ENCODE measurements around the gene KRT10. TPM values are rescaled to one million over a fixed set of nuclear protein-coding genes. Genes with fewer than 3 reads are reported as not detected.

KRT10 gene
- total and polyA plus RNA-seq, 2 experiments from 2014 or later: 9.6 to 123 TPM

DNA sequence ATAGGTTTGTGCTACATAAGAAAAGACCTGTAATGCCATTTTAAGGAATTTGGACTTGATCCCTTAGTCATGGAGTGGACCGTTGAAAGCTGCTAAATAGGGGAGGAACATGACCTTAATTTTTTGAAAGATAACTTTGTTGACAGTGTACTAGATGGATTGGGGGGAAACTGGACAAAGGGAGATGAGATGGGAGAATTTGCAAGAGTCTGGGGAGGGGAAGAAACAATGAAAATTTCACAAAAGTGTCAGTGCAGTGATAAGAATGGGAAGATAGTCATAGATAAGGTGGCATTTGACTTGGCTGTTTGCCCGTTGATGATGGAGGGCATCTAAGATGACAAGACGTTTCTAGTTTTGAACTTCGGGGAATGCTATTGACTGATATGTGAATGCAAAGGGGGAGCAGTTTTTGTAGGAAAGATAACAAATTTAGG is 22.3 kb upstream of the KRT10 start (continued):
- TF ChIP-seq, protein P1, sequence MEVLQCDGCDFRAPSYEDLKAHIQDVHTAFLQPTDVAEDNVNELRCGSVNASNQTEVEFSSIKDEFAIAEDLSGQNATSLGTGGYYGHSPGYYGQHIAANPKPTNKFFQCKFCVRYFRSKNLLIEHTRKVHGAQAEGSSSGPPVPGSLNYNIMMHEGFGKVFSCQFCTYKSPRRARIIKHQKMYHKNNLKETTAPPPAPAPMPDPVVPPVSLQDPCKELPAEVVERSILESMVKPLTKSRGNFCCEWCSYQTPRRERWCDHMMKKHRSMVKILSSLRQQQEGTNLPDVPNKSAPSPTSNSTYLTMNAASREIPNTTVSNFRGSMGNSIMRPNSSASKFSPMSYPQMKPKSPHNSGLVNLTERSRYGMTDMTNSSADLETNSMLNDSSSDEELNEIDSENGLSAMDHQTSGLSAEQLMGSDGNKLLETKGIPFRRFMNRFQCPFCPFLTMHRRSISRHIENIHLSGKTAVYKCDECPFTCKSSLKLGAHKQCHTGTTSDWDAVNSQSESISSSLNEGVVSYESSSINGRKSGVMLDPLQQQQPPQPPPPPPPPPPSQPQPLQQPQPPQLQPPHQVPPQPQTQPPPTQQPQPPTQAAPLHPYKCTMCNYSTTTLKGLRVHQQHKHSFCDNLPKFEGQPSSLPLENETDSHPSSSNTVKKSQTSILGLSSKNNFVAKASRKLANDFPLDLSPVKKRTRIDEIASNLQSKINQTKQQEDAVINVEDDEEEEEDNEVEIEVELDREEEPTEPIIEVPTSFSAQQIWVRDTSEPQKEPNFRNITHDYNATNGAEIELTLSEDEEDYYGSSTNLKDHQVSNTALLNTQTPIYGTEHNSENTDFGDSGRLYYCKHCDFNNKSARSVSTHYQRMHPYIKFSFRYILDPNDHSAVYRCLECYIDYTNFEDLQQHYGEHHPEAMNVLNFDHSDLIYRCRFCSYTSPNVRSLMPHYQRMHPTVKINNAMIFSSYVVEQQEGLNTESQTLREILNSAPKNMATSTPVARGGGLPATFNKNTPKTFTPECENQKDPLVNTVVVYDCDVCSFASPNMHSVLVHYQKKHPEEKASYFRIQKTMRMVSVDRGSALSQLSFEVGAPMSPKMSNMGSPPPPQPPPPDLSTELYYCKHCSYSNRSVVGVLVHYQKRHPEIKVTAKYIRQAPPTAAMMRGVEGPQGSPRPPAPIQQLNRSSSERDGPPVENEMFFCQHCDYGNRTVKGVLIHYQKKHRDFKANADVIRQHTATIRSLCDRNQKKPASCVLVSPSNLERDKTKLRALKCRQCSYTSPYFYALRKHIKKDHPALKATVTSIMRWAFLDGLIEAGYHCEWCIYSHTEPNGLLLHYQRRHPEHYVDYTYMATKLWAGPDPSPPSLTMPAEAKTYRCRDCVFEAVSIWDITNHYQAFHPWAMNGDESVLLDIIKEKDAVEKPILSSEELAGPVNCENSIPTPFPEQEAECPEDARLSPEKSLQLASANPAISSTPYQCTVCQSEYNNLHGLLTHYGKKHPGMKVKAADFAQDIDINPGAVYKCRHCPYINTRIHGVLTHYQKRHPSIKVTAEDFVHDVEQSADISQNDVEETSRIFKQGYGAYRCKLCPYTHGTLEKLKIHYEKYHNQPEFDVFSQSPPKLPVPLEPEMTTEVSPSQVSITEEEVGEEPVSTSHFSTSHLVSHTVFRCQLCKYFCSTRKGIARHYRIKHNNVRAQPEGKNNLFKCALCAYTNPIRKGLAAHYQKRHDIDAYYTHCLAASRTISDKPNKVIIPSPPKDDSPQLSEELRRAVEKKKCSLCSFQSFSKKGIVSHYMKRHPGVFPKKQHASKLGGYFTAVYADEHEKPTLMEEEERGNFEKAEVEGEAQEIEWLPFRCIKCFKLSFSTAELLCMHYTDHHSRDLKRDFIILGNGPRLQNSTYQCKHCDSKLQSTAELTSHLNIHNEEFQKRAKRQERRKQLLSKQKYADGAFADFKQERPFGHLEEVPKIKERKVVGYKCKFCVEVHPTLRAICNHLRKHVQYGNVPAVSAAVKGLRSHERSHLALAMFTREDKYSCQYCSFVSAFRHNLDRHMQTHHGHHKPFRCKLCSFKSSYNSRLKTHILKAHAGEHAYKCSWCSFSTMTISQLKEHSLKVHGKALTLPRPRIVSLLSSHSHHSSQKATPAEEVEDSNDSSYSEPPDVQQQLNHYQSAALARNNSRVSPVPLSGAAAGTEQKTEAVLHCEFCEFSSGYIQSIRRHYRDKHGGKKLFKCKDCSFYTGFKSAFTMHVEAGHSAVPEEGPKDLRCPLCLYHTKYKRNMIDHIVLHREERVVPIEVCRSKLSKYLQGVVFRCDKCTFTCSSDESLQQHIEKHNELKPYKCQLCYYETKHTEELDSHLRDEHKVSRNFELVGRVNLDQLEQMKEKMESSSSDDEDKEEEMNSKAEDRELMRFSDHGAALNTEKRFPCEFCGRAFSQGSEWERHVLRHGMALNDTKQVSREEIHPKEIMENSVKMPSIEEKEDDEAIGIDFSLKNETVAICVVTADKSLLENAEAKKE (CRISPR knock-in tag; IDR thresholded peaks at IDR 0.05): no peak
- TF ChIP-seq ZNF331 (CRISPR knock-in tag; IDR thresholded peaks at IDR 0.05; ENCODE audit: low read depth): no peak
- TF ChIP-seq, protein P2, sequence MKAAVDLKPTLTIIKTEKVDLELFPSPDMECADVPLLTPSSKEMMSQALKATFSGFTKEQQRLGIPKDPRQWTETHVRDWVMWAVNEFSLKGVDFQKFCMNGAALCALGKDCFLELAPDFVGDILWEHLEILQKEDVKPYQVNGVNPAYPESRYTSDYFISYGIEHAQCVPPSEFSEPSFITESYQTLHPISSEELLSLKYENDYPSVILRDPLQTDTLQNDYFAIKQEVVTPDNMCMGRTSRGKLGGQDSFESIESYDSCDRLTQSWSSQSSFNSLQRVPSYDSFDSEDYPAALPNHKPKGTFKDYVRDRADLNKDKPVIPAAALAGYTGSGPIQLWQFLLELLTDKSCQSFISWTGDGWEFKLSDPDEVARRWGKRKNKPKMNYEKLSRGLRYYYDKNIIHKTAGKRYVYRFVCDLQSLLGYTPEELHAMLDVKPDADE (IDR thresholded peaks at IDR 0.05): no peak
- TF ChIP-seq ZNF114 (CRISPR knock-in tag; IDR thresholded peaks at IDR 0.05): no peak

DNA sequence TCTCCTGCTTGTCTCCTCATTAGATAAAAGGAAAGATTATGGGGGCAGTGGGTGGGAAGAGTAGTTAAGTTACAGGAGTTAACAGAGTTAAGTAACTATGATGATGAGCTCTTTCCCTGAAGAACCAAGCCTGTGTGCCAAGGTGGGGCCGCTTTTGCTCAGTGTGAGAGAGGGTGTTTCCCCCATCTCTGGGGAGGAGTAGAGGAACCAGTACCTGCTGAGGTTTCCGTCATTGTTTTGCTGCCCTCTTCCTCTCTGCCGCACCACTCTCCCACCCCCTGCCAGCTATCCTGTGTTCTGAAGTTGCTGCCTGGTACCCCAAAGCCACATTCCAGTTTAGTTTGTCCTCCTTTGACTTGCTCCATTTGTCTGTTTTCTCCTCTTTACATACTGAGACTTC is 20.8 kb upstream of the KRT10 start:
- Mint-ChIP-seq H3K4me1 (peaks cover 3% of the 10 kb centered on the region; the same call in 1 of the 3 replicates), H3K36me3 (ENCODE audit: low read depth) (no peaks in the 10 kb centered on the region), H3K4me3 (no peak overlapping the region), H3K27ac (no peak overlapping the region), H3K9me3 (no peaks in the 10 kb centered on the region), H3K27me3 (ENCODE audit: insufficient read depth, low read depth, poor library complexity) (peaks cover 5% of the 10 kb centered on the region)
- Histone ChIP-seq H4K20me1 (replicated peaks; ENCODE audit: insufficient read depth) (no peaks in the 10 kb centered on the region), H2AFZ (no peak overlapping the region), H3K27ac (ENCODE audit: low read depth) (no peak overlapping the region), H3K79me2 (replicated peaks; ENCODE audit: insufficient read depth) (no peaks in the 10 kb centered on the region), H3K27me3 (ENCODE audit: insufficient read depth) (peaks cover 30% of the 10 kb centered on the region), H3K4me2 (no peak overlapping the region), H3K4me1 (ENCODE audit: insufficient read depth) (no peaks in the 10 kb centered on the region), H3K4me3 (no peak overlapping the region), H3K9me2 (ENCODE audit: insufficient read depth) (no peaks in the 10 kb centered on the region), H3K36me3 (ENCODE audit: insufficient read depth) (no peaks in the 10 kb centered on the region), H3F3A (replicated peaks; ENCODE audit: low read depth) (no peaks in the 10 kb centered on the region)
- ATAC-seq (no peak), DNase-seq (ENCODE audit: low spot score) (no peak)
- TF ChIP-seq, protein P3, sequence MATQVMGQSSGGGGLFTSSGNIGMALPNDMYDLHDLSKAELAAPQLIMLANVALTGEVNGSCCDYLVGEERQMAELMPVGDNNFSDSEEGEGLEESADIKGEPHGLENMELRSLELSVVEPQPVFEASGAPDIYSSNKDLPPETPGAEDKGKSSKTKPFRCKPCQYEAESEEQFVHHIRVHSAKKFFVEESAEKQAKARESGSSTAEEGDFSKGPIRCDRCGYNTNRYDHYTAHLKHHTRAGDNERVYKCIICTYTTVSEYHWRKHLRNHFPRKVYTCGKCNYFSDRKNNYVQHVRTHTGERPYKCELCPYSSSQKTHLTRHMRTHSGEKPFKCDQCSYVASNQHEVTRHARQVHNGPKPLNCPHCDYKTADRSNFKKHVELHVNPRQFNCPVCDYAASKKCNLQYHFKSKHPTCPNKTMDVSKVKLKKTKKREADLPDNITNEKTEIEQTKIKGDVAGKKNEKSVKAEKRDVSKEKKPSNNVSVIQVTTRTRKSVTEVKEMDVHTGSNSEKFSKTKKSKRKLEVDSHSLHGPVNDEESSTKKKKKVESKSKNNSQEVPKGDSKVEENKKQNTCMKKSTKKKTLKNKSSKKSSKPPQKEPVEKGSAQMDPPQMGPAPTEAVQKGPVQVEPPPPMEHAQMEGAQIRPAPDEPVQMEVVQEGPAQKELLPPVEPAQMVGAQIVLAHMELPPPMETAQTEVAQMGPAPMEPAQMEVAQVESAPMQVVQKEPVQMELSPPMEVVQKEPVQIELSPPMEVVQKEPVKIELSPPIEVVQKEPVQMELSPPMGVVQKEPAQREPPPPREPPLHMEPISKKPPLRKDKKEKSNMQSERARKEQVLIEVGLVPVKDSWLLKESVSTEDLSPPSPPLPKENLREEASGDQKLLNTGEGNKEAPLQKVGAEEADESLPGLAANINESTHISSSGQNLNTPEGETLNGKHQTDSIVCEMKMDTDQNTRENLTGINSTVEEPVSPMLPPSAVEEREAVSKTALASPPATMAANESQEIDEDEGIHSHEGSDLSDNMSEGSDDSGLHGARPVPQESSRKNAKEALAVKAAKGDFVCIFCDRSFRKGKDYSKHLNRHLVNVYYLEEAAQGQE (IDR thresholded peaks at IDR 0.05; ENCODE audit: unreplicated experiment): no peak
- TF ChIP-seq STAT1 (IDR thresholded peaks at IDR 0.05; ENCODE audit: unreplicated experiment): no peak
- TF ChIP-seq, protein P2 (IDR thresholded peaks at IDR 0.05): no peak
- TF ChIP-seq EZH2 (IDR thresholded peaks at IDR 0.05; ENCODE audit: low read depth, unreplicated experiment): no peak
- TF ChIP-seq ZNF114 (CRISPR knock-in tag; IDR thresholded peaks at IDR 0.05): no peak
